Vagina (tissue), 2 donors: ENCODE measurements around the gene LRCH1.

Source experiments
- CTCF ChIP-seq, 3 experiments: fragments of 450-650 bp in 2 of 3; fragments of 200-600 bp in 1 of 3; sonication (generic) in 1 of 3; IDR thresholded peaks; one replicate each; pipeline ENCODE4 v1.5.1; 2017 to 2019; ENCODE audit warnings: antibody characterized with exemption in 3 of 3, mild to moderate bottlenecking in 2 of 3, moderate library complexity in 2 of 3
- POLR2A ChIP-seq, 2 donors: fragments of 450-650 bp; IDR thresholded peaks; one replicate each; pipeline ENCODE4 v1.6.1; 2017; ENCODE audit warnings: antibody characterized with exemption in 2 of 2, mild to moderate bottlenecking in 2 of 2, moderate library complexity in 2 of 2
- POLR2AphosphoS5 ChIP-seq, 2 donors: sonication (generic); formaldehyde crosslinking; IDR thresholded peaks; one replicate each; pipeline ENCODE4 v1.9.0; 2017; ENCODE audit warnings: antibody characterized with exemption in 2 of 2, mild to moderate bottlenecking in 2 of 2, low read depth in 1 of 2; ENCODE audit not compliant: insufficient read depth in 1 of 2

DNA sequence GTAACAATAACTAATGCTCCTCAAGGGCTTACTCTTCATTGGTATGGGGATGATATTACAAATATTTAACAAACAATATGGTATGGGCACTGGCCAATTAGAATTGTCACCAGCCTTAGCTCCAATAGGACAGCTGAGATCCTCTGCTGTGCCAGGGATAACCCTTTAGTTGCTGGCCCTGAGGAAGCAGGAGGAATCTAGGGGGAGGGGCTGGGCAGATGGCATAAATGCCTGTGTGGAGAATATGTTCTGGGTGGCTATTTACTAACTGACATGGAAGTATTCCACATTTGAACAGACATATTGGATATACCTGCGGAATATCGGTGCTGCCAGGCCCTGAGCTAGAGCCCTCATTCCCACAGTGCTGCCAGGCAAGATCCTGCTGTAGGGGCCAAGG is 16.6 kb upstream of the LRCH1 start:
- TF ChIP-seq POLR2AphosphoS5 (IDR thresholded peaks at IDR 0.05; ENCODE audit: insufficient read depth in 1 of 2, low read depth in 1 of 2) (no peak), CTCF (IDR thresholded peaks at IDR 0.05) (no peak), POLR2A (IDR thresholded peaks at IDR 0.05) (no peak)
